GM23338 (cell line): Measurements from ENCODE around the gene PLEKHG2. TPM values are rescaled to one million over a fixed set of nuclear protein-coding genes. Genes with fewer than 3 reads are reported as not detected.

Source experiments
- ATAC-seq: fragments of 200-7000 bp; cut with Tn5 transposase; 3 replicates; pipeline ENCODE4 v1.9.1; 2020
- DNase-seq: peaks from one replicate; pipeline ENCODE4 v3.0.0-alpha.2; 2015; ENCODE audit warnings: low spot score
- H2AFZ ChIP-seq: fragments of 200-600 bp; sonication (generic); 2 replicates; pipeline ENCODE4 v1.8.0; 2016; ENCODE audit warnings: antibody characterized with exemption, mild to moderate bottlenecking, moderate library complexity
- H3F3A ChIP-seq: fragments of 200-600 bp; sonication (generic); replicated peaks from 2 replicates; pipeline ENCODE4 v1.8.0; 2017; ENCODE audit warnings: antibody characterized with exemption, mixed run types, low read depth
- H3K27ac ChIP-seq: fragments of 200-600 bp; sonication (generic); 2 replicates; pipeline ENCODE4 v1.6.1; 2016; ENCODE audit warnings: low read depth
- H3K27me3 ChIP-seq: fragments of 200-600 bp; sonication (generic); 2 replicates; pipeline ENCODE4 v1.8.0; 2016; ENCODE audit warnings: mild to moderate bottlenecking, mixed run types, moderate library complexity; ENCODE audit not compliant: insufficient read depth
- H3K36me3 ChIP-seq: fragments of 200-600 bp; sonication (generic); 2 replicates; pipeline ENCODE4 v1.8.0; 2016; ENCODE audit warnings: mild to moderate bottlenecking; ENCODE audit not compliant: insufficient read depth
- H3K4me1 ChIP-seq: fragments of 200-600 bp; sonication (generic); 2 replicates; pipeline ENCODE4 v1.8.0; 2016; ENCODE audit warnings: mild to moderate bottlenecking, moderate library complexity; ENCODE audit not compliant: insufficient read depth
- H3K4me2 ChIP-seq: fragments of 200-600 bp; sonication (generic); 2 replicates; pipeline ENCODE4 v1.7.1; 2017; ENCODE audit warnings: mixed run types
- H3K4me3 ChIP-seq: fragments of 200-600 bp; sonication (generic); 2 replicates; pipeline ENCODE4 v1.6.1; 2016; ENCODE audit warnings: mixed run types
- H3K79me2 ChIP-seq: fragments of 200-600 bp; sonication (generic); replicated peaks from 2 replicates; pipeline ENCODE4 v1.8.0; 2017; ENCODE audit warnings: mild to moderate bottlenecking; ENCODE audit not compliant: insufficient read depth
- H3K9me2 ChIP-seq: fragments of 200-600 bp; sonication (generic); 2 replicates; pipeline ENCODE4 v1.8.0; 2017; ENCODE audit not compliant: insufficient read depth
- H4K20me1 ChIP-seq: fragments of 200-600 bp; sonication (generic); replicated peaks from 2 replicates; pipeline ENCODE4 v1.8.0; 2017; ENCODE audit warnings: mild to moderate bottlenecking; ENCODE audit not compliant: insufficient read depth
- H3K27ac Mint-ChIP-seq: 2 replicates; pipeline ENCODE4 v1.8.0; 2020; ENCODE audit warnings: inconsistent platforms, mild to moderate bottlenecking, moderate library complexity, mixed read lengths
- H3K27me3 Mint-ChIP-seq: 3 replicates; pipeline ENCODE4 v1.8.0; 2022; ENCODE audit warnings: low read depth, mild to moderate bottlenecking, moderate library complexity, mixed read lengths, inconsistent platforms; ENCODE audit not compliant: insufficient read depth, poor library complexity
- H3K36me3 Mint-ChIP-seq: 3 replicates; pipeline ENCODE4 v1.8.0; 2021; ENCODE audit warnings: low read depth, mild to moderate bottlenecking, inconsistent platforms, moderate library complexity, mixed read lengths
- H3K4me1 Mint-ChIP-seq: 3 replicates; pipeline ENCODE4 v1.8.0; 2020; ENCODE audit warnings: mild to moderate bottlenecking, inconsistent platforms, mixed read lengths
- H3K4me3 Mint-ChIP-seq: 3 replicates; pipeline ENCODE4 v1.8.0; 2021; ENCODE audit warnings: moderate library complexity, mild to moderate bottlenecking, inconsistent platforms, mixed read lengths
- H3K9me3 Mint-ChIP-seq: 3 replicates; pipeline ENCODE4 v1.8.0; 2020; ENCODE audit warnings: moderate library complexity, mild to moderate bottlenecking, inconsistent platforms, mixed read lengths
- CREB1 ChIP-seq: fragments of 250-450 bp; sonication (Bioruptor Pico); IDR thresholded peaks from 2 replicates; pipeline ENCODE4 v1.5.0; 2020; ENCODE audit warnings: low read depth, mild to moderate bottlenecking, moderate library complexity
- EZH2 ChIP-seq: fragments of 200-600 bp; sonication (generic); IDR thresholded peaks from one replicate; pipeline ENCODE4 v1.8.0; 2017; ENCODE audit warnings: antibody characterized with exemption, mild to moderate bottlenecking, low read depth; ENCODE audit not compliant: unreplicated experiment
- EZH2phosphoT487 ChIP-seq: fragments of 200-600 bp; sonication (generic); IDR thresholded peaks from one replicate; pipeline ENCODE4 v1.8.1; 2018; ENCODE audit warnings: antibody characterized with exemption; ENCODE audit not compliant: unreplicated experiment
- NANOG ChIP-seq: IDR thresholded peaks from 2 replicates; pipeline ENCODE4 v1.6.1; 2016; ENCODE audit warnings: antibody characterized with exemption, borderline replicate concordance
- POLR2AphosphoS5 ChIP-seq: IDR thresholded peaks from 2 replicates; pipeline ENCODE4 v1.6.1; 2016; ENCODE audit warnings: antibody characterized with exemption, low read depth
- STAT1 ChIP-seq: IDR thresholded peaks from one replicate; pipeline ENCODE4 v1.6.1; 2016; ENCODE audit warnings: antibody characterized with exemption; ENCODE audit not compliant: unreplicated experiment
- ZNF114 ChIP-seq: fragments of 250-450 bp; sonication (Bioruptor Pico); IDR thresholded peaks from 2 replicates; pipeline ENCODE4 v1.5.0; 2020; ENCODE audit warnings: mild to moderate bottlenecking, moderate library complexity
- ZNF331 ChIP-seq: fragments of 250-450 bp; sonication (Bioruptor Pico); IDR thresholded peaks from 2 replicates; pipeline ENCODE4 v1.5.0; 2020; ENCODE audit warnings: low read depth, mild to moderate bottlenecking, moderate library complexity
- polyA plus RNA-seq: library from polyadenylated mRNA; unstranded; fragments of >200 nt; fragmentation: Nextera tagmentation; extraction: Ambion mirVana; gene quantifications from 2 replicates; pipeline ENCODE4 v1.2.1, GENCODE V29; 2016
- total RNA-seq: library from RNA; depleted of rRNA; stranded (reverse); fragments of >200 nt; shearing (Covaris generic); gene quantifications from 2 replicates; pipeline ENCODE4 v1.2.3, GENCODE V29; 2014
- TF ChIP-seq, protein P1 (sequence below): IDR thresholded peaks from one replicate; pipeline ENCODE4 v1.6.1; 2018; ENCODE audit warnings: antibody characterized with exemption; ENCODE audit not compliant: unreplicated experiment
- TF ChIP-seq, protein P2 (sequence below), 2 experiments: fragments of 200-600 bp in 1 of 2; sonication (generic) in 1 of 2; conservative IDR thresholded peaks; 2 replicates each; pipeline versions ENCODE4 v1.5.1 to v1.6.1; 2016 to 2017; ENCODE audit warnings: antibody characterized with exemption in 2 of 2, low read depth in 2 of 2, mild to moderate bottlenecking in 2 of 2, moderate library complexity in 1 of 2
- TF ChIP-seq, protein P3 (sequence below): IDR thresholded peaks from 2 replicates; pipeline ENCODE4 v1.6.1; 2016; ENCODE audit warnings: antibody characterized with exemption
- TF ChIP-seq, protein P4 (sequence below): fragments of 250-450 bp; sonication (Bioruptor Pico); IDR thresholded peaks from 2 replicates; pipeline ENCODE4 v1.5.0; 2020; ENCODE audit warnings: mild to moderate bottlenecking, moderate library complexity

The PLEKHG2 gene
- total and polyA plus RNA-seq, 2 experiments from 2014 or later = 15.5 to 41.3 TPM

DNA sequence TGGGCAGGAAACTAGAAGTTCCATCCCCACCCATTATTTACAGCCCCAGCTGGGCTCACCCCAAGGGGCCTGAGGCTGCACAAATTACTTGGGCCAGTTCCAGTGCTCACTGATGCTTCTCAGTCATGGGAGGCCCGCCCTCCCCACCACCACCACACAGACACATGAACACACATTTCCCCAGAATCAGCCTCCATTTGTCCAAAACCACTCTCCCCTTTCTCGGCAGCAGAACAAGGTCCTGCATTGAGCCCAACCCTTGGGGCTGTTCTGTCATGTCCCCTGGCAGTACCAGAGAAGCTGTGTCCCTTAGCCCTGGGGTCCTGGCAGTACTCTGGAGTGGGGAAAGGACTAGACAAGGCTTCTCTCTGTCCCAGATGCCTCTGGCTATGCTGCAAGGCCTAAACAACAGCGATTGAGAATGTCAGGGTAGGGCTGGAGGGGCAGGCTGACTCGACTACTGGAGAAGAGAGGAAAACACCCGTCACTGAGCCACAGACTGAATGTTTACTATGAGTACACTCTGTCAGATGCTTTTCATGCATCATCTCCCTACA is 48.5 kb upstream of the PLEKHG2 start:
- Histone ChIP-seq H3K4me1 (no peaks in the 10 kb centered on the region), H3K4me2 (no peak overlapping the region), H3K9me2 (no peaks in the 10 kb centered on the region), H3F3A (peaks cover 6% of the 10 kb centered on the region; the same call in 1 of the 2 replicates), H2AFZ (no peak overlapping the region), H3K4me3 (no peak overlapping the region), H3K79me2 (no peaks in the 10 kb centered on the region), H3K27me3 (no peaks in the 10 kb centered on the region), H3K27ac (no peak overlapping the region; the same call in 1 of the 2 replicates), H4K20me1 (peaks cover 10% of the 10 kb centered on the region), H3K36me3 (peaks cover 10% of the 10 kb centered on the region)
- ATAC-seq (no peak), DNase-seq (no peak)
- TF ChIP-seq, protein P1, sequence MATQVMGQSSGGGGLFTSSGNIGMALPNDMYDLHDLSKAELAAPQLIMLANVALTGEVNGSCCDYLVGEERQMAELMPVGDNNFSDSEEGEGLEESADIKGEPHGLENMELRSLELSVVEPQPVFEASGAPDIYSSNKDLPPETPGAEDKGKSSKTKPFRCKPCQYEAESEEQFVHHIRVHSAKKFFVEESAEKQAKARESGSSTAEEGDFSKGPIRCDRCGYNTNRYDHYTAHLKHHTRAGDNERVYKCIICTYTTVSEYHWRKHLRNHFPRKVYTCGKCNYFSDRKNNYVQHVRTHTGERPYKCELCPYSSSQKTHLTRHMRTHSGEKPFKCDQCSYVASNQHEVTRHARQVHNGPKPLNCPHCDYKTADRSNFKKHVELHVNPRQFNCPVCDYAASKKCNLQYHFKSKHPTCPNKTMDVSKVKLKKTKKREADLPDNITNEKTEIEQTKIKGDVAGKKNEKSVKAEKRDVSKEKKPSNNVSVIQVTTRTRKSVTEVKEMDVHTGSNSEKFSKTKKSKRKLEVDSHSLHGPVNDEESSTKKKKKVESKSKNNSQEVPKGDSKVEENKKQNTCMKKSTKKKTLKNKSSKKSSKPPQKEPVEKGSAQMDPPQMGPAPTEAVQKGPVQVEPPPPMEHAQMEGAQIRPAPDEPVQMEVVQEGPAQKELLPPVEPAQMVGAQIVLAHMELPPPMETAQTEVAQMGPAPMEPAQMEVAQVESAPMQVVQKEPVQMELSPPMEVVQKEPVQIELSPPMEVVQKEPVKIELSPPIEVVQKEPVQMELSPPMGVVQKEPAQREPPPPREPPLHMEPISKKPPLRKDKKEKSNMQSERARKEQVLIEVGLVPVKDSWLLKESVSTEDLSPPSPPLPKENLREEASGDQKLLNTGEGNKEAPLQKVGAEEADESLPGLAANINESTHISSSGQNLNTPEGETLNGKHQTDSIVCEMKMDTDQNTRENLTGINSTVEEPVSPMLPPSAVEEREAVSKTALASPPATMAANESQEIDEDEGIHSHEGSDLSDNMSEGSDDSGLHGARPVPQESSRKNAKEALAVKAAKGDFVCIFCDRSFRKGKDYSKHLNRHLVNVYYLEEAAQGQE = no peak
- TF ChIP-seq, protein P2, sequence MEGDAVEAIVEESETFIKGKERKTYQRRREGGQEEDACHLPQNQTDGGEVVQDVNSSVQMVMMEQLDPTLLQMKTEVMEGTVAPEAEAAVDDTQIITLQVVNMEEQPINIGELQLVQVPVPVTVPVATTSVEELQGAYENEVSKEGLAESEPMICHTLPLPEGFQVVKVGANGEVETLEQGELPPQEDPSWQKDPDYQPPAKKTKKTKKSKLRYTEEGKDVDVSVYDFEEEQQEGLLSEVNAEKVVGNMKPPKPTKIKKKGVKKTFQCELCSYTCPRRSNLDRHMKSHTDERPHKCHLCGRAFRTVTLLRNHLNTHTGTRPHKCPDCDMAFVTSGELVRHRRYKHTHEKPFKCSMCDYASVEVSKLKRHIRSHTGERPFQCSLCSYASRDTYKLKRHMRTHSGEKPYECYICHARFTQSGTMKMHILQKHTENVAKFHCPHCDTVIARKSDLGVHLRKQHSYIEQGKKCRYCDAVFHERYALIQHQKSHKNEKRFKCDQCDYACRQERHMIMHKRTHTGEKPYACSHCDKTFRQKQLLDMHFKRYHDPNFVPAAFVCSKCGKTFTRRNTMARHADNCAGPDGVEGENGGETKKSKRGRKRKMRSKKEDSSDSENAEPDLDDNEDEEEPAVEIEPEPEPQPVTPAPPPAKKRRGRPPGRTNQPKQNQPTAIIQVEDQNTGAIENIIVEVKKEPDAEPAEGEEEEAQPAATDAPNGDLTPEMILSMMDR (conservative IDR thresholded peaks at IDR 0.05; ENCODE audit: low read depth in 2 of 2) = no peak
- TF ChIP-seq ZNF114 (CRISPR knock-in tag) = no peak
- no peak for TF ChIP-seq EZH2
- TF ChIP-seq, protein P3, sequence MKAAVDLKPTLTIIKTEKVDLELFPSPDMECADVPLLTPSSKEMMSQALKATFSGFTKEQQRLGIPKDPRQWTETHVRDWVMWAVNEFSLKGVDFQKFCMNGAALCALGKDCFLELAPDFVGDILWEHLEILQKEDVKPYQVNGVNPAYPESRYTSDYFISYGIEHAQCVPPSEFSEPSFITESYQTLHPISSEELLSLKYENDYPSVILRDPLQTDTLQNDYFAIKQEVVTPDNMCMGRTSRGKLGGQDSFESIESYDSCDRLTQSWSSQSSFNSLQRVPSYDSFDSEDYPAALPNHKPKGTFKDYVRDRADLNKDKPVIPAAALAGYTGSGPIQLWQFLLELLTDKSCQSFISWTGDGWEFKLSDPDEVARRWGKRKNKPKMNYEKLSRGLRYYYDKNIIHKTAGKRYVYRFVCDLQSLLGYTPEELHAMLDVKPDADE = no peak
- TF ChIP-seq, protein P4, sequence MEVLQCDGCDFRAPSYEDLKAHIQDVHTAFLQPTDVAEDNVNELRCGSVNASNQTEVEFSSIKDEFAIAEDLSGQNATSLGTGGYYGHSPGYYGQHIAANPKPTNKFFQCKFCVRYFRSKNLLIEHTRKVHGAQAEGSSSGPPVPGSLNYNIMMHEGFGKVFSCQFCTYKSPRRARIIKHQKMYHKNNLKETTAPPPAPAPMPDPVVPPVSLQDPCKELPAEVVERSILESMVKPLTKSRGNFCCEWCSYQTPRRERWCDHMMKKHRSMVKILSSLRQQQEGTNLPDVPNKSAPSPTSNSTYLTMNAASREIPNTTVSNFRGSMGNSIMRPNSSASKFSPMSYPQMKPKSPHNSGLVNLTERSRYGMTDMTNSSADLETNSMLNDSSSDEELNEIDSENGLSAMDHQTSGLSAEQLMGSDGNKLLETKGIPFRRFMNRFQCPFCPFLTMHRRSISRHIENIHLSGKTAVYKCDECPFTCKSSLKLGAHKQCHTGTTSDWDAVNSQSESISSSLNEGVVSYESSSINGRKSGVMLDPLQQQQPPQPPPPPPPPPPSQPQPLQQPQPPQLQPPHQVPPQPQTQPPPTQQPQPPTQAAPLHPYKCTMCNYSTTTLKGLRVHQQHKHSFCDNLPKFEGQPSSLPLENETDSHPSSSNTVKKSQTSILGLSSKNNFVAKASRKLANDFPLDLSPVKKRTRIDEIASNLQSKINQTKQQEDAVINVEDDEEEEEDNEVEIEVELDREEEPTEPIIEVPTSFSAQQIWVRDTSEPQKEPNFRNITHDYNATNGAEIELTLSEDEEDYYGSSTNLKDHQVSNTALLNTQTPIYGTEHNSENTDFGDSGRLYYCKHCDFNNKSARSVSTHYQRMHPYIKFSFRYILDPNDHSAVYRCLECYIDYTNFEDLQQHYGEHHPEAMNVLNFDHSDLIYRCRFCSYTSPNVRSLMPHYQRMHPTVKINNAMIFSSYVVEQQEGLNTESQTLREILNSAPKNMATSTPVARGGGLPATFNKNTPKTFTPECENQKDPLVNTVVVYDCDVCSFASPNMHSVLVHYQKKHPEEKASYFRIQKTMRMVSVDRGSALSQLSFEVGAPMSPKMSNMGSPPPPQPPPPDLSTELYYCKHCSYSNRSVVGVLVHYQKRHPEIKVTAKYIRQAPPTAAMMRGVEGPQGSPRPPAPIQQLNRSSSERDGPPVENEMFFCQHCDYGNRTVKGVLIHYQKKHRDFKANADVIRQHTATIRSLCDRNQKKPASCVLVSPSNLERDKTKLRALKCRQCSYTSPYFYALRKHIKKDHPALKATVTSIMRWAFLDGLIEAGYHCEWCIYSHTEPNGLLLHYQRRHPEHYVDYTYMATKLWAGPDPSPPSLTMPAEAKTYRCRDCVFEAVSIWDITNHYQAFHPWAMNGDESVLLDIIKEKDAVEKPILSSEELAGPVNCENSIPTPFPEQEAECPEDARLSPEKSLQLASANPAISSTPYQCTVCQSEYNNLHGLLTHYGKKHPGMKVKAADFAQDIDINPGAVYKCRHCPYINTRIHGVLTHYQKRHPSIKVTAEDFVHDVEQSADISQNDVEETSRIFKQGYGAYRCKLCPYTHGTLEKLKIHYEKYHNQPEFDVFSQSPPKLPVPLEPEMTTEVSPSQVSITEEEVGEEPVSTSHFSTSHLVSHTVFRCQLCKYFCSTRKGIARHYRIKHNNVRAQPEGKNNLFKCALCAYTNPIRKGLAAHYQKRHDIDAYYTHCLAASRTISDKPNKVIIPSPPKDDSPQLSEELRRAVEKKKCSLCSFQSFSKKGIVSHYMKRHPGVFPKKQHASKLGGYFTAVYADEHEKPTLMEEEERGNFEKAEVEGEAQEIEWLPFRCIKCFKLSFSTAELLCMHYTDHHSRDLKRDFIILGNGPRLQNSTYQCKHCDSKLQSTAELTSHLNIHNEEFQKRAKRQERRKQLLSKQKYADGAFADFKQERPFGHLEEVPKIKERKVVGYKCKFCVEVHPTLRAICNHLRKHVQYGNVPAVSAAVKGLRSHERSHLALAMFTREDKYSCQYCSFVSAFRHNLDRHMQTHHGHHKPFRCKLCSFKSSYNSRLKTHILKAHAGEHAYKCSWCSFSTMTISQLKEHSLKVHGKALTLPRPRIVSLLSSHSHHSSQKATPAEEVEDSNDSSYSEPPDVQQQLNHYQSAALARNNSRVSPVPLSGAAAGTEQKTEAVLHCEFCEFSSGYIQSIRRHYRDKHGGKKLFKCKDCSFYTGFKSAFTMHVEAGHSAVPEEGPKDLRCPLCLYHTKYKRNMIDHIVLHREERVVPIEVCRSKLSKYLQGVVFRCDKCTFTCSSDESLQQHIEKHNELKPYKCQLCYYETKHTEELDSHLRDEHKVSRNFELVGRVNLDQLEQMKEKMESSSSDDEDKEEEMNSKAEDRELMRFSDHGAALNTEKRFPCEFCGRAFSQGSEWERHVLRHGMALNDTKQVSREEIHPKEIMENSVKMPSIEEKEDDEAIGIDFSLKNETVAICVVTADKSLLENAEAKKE (CRISPR knock-in tag) = no peak
- TF ChIP-seq NANOG = no peak
- no peak for TF ChIP-seq POLR2AphosphoS5
- TF ChIP-seq ZNF331 (CRISPR knock-in tag) = no peak
- TF ChIP-seq EZH2phosphoT487 = no peak
- no peak for TF ChIP-seq CREB1 (CRISPR knock-in tag)
- no peak for TF ChIP-seq STAT1
- Mint-ChIP-seq H3K36me3 (peaks cover 47% of the 10 kb centered on the region), H3K9me3 (no peaks in the 10 kb centered on the region; the same call in 2 of the 3 replicates), H3K4me1 (no peaks in the 10 kb centered on the region), H3K27me3 (peaks cover 7% of the 10 kb centered on the region), H3K27ac (no peak overlapping the region), H3K4me3 (no peak overlapping the region)
